Mucosa of rectum (tissue), 2 donors: ENCODE measurements around the gene SCFD2.

ENCODE experiments used
- H3K27ac ChIP-seq, 2 donors: one replicate each; pipeline ENCODE4 v1.7.0; 2013; ENCODE audit warnings: inconsistent platforms in 2 of 2, low read depth in 2 of 2, low read length in 2 of 2
- H3K27me3 ChIP-seq, 2 donors: one replicate each; pipeline ENCODE4 v1.7.0; 2013; ENCODE audit warnings: low read length in 2 of 2; ENCODE audit not compliant: control insufficient read depth in 2 of 2, insufficient read depth in 2 of 2
- H3K36me3 ChIP-seq, 2 donors: one replicate each; pipeline ENCODE4 v1.7.0; 2013; ENCODE audit warnings: low read length in 2 of 2; ENCODE audit not compliant: control insufficient read depth in 2 of 2, insufficient read depth in 2 of 2
- H3K4me1 ChIP-seq, 2 donors: one replicate each; pipeline ENCODE4 v1.7.0; 2013; ENCODE audit warnings: low read length in 2 of 2, mild to moderate bottlenecking in 1 of 2; ENCODE audit not compliant: control insufficient read depth in 2 of 2, insufficient read depth in 2 of 2
- H3K4me3 ChIP-seq, 2 donors: one replicate each; pipeline ENCODE4 v1.7.0; 2013; ENCODE audit warnings: low read length in 2 of 2
- H3K9ac ChIP-seq, 2 donors: one replicate each; pipeline ENCODE4 v1.7.0; 2013; ENCODE audit warnings: low read length in 2 of 2, low read depth in 1 of 2, mild to moderate bottlenecking in 1 of 2
- H3K9me3 ChIP-seq, 2 donors: one replicate each; pipeline ENCODE4 v1.7.0; 2013; ENCODE audit warnings: low read length in 2 of 2; ENCODE audit not compliant: control insufficient read depth in 2 of 2
- donor health status: healthy.
- donor health status: Normal muscosa, but diverticular disease.

SCFD2 gene

GRCh38 chr4:53174823-53175222 is 191.0 kb downstream of the SCFD2 start:
- H3K4me1 ChIP-seq = peaks cover 0 to 4% of the 10 kb centered on the region in 2 donors
- no peaks in the 10 kb centered on the region for H3K36me3 ChIP-seq
- H3K9me3 ChIP-seq = peaks cover 0 to 5% of the 10 kb centered on the region in 2 donors
- no peak overlapping the region for H3K9ac ChIP-seq
- no peaks in the 10 kb centered on the region for H3K27me3 ChIP-seq
- no peak overlapping the region for H3K27ac ChIP-seq
- H3K4me3 ChIP-seq = no peak overlapping the region

- Histone ChIP-seq H3K9me3 (peaks cover 0 to 5% of the 10 kb centered on the region in 2 donors), H3K4me1 (peaks cover 0 to 4% of the 10 kb centered on the region in 2 donors), H3K9ac (no peak overlapping the region), H3K27ac (no peak overlapping the region), H3K4me3 (no peak overlapping the region), H3K36me3 (no peaks in the 10 kb centered on the region), H3K27me3 (no peaks in the 10 kb centered on the region)
Measured at GRCh38 chr4:53173576-53173975, 192.3 kb downstream of the SCFD2 start.

- Histone ChIP-seq H3K4me3 (no peak overlapping the region), H3K9me3 (peaks cover 0 to 5% of the 10 kb centered on the region in 2 donors), H3K4me1 (peaks cover 0 to 4% of the 10 kb centered on the region in 2 donors), H3K9ac (no peak overlapping the region), H3K27ac (no peak overlapping the region), H3K27me3 (no peaks in the 10 kb centered on the region), H3K36me3 (no peaks in the 10 kb centered on the region)
Measured at GRCh38 chr4:53171797-53172196, 194.1 kb downstream of the SCFD2 start.

- no peaks in the 10 kb centered on the region for H3K4me1 ChIP-seq
- no peaks in the 10 kb centered on the region for H3K27me3 ChIP-seq
- no peak overlapping the region for H3K4me3 ChIP-seq
- no peaks in the 10 kb centered on the region for H3K36me3 ChIP-seq
- peaks cover 0 to 5% of the 10 kb centered on the region in 2 donors for H3K9me3 ChIP-seq
- no peak overlapping the region for H3K9ac ChIP-seq
- no peak overlapping the region for H3K27ac ChIP-seq
Measured at GRCh38 chr4:53169695-53170617, 195.9 kb downstream of the SCFD2 start.

GRCh38 chr4:53168228-53168627 is 197.6 kb downstream of the SCFD2 start:
- H3K9me3 ChIP-seq = no peaks in the 10 kb centered on the region
- H3K4me3 ChIP-seq = no peak overlapping the region
- H3K4me1 ChIP-seq = no peaks in the 10 kb centered on the region
- no peak overlapping the region for H3K9ac ChIP-seq
- no peaks in the 10 kb centered on the region for H3K27me3 ChIP-seq
- H3K27ac ChIP-seq = no peak overlapping the region
- H3K36me3 ChIP-seq = no peaks in the 10 kb centered on the region

- Histone ChIP-seq H3K9me3 (no peaks in the 10 kb centered on the region), H3K9ac (no peak overlapping the region), H3K4me3 (no peak overlapping the region), H3K27me3 (no peaks in the 10 kb centered on the region), H3K36me3 (no peaks in the 10 kb centered on the region), H3K4me1 (no peaks in the 10 kb centered on the region), H3K27ac (no peak overlapping the region)
Measured at GRCh38 chr4:53162969-53163368, 202.9 kb downstream of the SCFD2 start.

- no peaks in the 10 kb centered on the region for H3K27me3 ChIP-seq
- no peak overlapping the region for H3K9ac ChIP-seq
- no peak overlapping the region for H3K4me3 ChIP-seq
- H3K9me3 ChIP-seq = no peaks in the 10 kb centered on the region
- H3K36me3 ChIP-seq = no peaks in the 10 kb centered on the region
- H3K4me1 ChIP-seq = no peaks in the 10 kb centered on the region
- H3K27ac ChIP-seq = no peak overlapping the region
Measured at GRCh38 chr4:53161787-53162433, 204.0 kb downstream of the SCFD2 start.

GRCh38 chr4:53161051-53161786 is 204.6 kb downstream of the SCFD2 start:
- H3K4me3 ChIP-seq = no peak overlapping the region
- no peaks in the 10 kb centered on the region for H3K9me3 ChIP-seq
- no peak overlapping the region for H3K9ac ChIP-seq
- no peaks in the 10 kb centered on the region for H3K4me1 ChIP-seq
- H3K27me3 ChIP-seq = no peaks in the 10 kb centered on the region
- H3K27ac ChIP-seq = no peak overlapping the region
- no peaks in the 10 kb centered on the region for H3K36me3 ChIP-seq

- H3K9ac ChIP-seq = no peak overlapping the region
- no peaks in the 10 kb centered on the region for H3K9me3 ChIP-seq
- H3K4me3 ChIP-seq = no peak overlapping the region
- no peaks in the 10 kb centered on the region for H3K4me1 ChIP-seq
- no peaks in the 10 kb centered on the region for H3K36me3 ChIP-seq
- H3K27me3 ChIP-seq = no peaks in the 10 kb centered on the region
- H3K27ac ChIP-seq = no peak overlapping the region
Measured at GRCh38 chr4:53156896-53157295, 209.0 kb downstream of the SCFD2 start.

GRCh38 chr4:53152467-53152866 is 213.4 kb downstream of the SCFD2 start:
- H3K9me3 ChIP-seq = no peaks in the 10 kb centered on the region
- H3K36me3 ChIP-seq = no peaks in the 10 kb centered on the region
- H3K27me3 ChIP-seq = no peaks in the 10 kb centered on the region
- peaks cover 2 to 4% of the 10 kb centered on the region in 2 donors for H3K4me1 ChIP-seq
- no peak overlapping the region for H3K27ac ChIP-seq
- H3K4me3 ChIP-seq = no peak overlapping the region
- H3K9ac ChIP-seq = no peak overlapping the region
